ENCODE data around the gene MTHFS.

Gene MTHFS

GRCh38 chr15:79811406-79812405 lies 85.1 kb downstream of the MTHFS start:
- no peak for DNase-seq

- DNase-seq, result no peak
These were observed 92.0 kb downstream of the MTHFS start for GRCh38 chr15:79804838-79805237.

GRCh38 chr15:79798311-79798710 lies 98.5 kb downstream of the MTHFS start:
- no peak for DNase-seq

All from central memory CD4-positive, alpha-beta T cell (primary cell).